ENCODE results near the gene TXLNG. TPM values are rescaled to one million over a fixed set of nuclear protein-coding genes. Genes with fewer than 3 reads are reported as not detected.
A peak's percentile ranks its signal among the peaks of the same experiment; 100 is the strongest.

TXLNG gene
- 10 to 100 TPM in 1 of 3 donors, 1 to 10 TPM in 2; 8.5 to 13.2 (median 8.9) TPM for total RNA-seq
- long read RNA-seq, donor 1, full-length matches to known transcripts, result 2 of 9 reads
- long read RNA-seq, donor 1, partial matches to known transcripts, result 4 of 9 reads
- long read RNA-seq, donor 1, other reads (novel, unspliced or antisense), result 3 of 9 reads
- long read RNA-seq, donor 2, partial matches to known transcripts, result 14 of 16 reads
- long read RNA-seq, donor 2, other reads (novel, unspliced or antisense), result 2 of 16 reads

GRCh38 chrX:16786139-16786790, at the start of gene TXLNG:
TSS of gene TXLNG (plus strand) at chrX:16786466. CDS start at chrX:16786488, 22 bp downstream.
- TF ChIP-seq CTCF (IDR thresholded peaks at IDR 0.05), result no peak
- no peaks in the 10 kb centered on the region for H3K36me3 ChIP-seq (ENCODE audit: low read depth)
- H3K4me3 ChIP-seq, result peak within 1 kb of the TSS; percentile 24
- intact Hi-C loops (cut with DNase I, micrococcal nuclease), result no loop called here
- peaks cover 8% of the 10 kb centered on the region for H3K4me1 ChIP-seq (ENCODE audit: low read depth)
- no peaks in the 10 kb centered on the region for H3K9me3 ChIP-seq
- DNase-seq, result peak; percentile 94 to 100 (median 95)
- ATAC-seq, result peak; percentile 98

GRCh38 chrX:16737024-16737423, 49.2 kb upstream of the TXLNG start:
- ATAC-seq (no peak), DNase-seq (no peak)
- Histone ChIP-seq H3K4me1 (ENCODE audit: low read depth) (no peaks in the 10 kb centered on the region), H3K9me3 (no peaks in the 10 kb centered on the region), H3K4me3 (no peak overlapping the region), H3K36me3 (ENCODE audit: low read depth) (no peaks in the 10 kb centered on the region)
- TF ChIP-seq CTCF (IDR thresholded peaks at IDR 0.05), result no peak
- intact Hi-C loops (cut with DNase I, micrococcal nuclease), result no loop called here

- Histone ChIP-seq H3K36me3 (ENCODE audit: low read depth) (no peaks in the 10 kb centered on the region), H3K4me1 (ENCODE audit: low read depth) (no peaks in the 10 kb centered on the region), H3K4me3 (no peak overlapping the region), H3K9me3 (no peaks in the 10 kb centered on the region)
- intact Hi-C loops (cut with DNase I, micrococcal nuclease), result no loop called here
- DNase-seq (no peak), ATAC-seq (no peak)
- TF ChIP-seq CTCF (IDR thresholded peaks at IDR 0.05), result no peak
Observed at GRCh38 chrX:16739574-16739973, 46.7 kb upstream of the TXLNG start.

GRCh38 chrX:16743604-16744325, 42.5 kb upstream of the TXLNG start:
- Histone ChIP-seq H3K4me1 (ENCODE audit: low read depth) (no peaks in the 10 kb centered on the region), H3K36me3 (ENCODE audit: low read depth) (no peaks in the 10 kb centered on the region), H3K4me3 (no peak overlapping the region), H3K9me3 (no peaks in the 10 kb centered on the region)
- intact Hi-C loops (cut with DNase I, micrococcal nuclease), result no loop called here
- TF ChIP-seq CTCF (IDR thresholded peaks at IDR 0.05), result no peak
- ATAC-seq, result no peak
- no peak for DNase-seq

GRCh38 chrX:16745102-16745501, 41.2 kb upstream of the TXLNG start:
- ATAC-seq (no peak), DNase-seq (no peak)
- H3K4me3 ChIP-seq, result no peak overlapping the region
- intact Hi-C loops (cut with DNase I, micrococcal nuclease), result no loop called here
- H3K36me3 ChIP-seq (ENCODE audit: low read depth), result no peaks in the 10 kb centered on the region
- no peak for TF ChIP-seq CTCF (IDR thresholded peaks at IDR 0.05)
- H3K4me1 ChIP-seq (ENCODE audit: low read depth), result no peaks in the 10 kb centered on the region
- no peaks in the 10 kb centered on the region for H3K9me3 ChIP-seq

Measured in mucosa of descending colon (tissue), 3 donors.